HepG2 (cell line): Measurements from ENCODE around the gene SYS1.

Experiments used
- ARNT ChIP-seq: fragments of 450-650 bp; IDR thresholded peaks from 2 replicates; pipeline ENCODE4 v1.6.1; 2017
- CEBPB ChIP-seq: IDR thresholded peaks from 2 replicates; pipeline ENCODE4 v1.6.1; 2011; ENCODE audit warnings: low read depth, low read length, improper control_type of control experiment, borderline replicate concordance
- HMGXB4 ChIP-seq, 2 experiments: sonication (generic) in 1 of 2; formaldehyde crosslinking in 1 of 2; IDR thresholded peaks; 2 replicates each; pipeline versions ENCODE4 v1.4.0 to v1.6.1; 2018 to 2020; ENCODE audit warnings: missing genetic modification reagents in 2 of 2, borderline replicate concordance in 1 of 2, low read depth in 1 of 2, mild to moderate bottlenecking in 1 of 2, missing biosample characterization in 1 of 2
- SPEN ChIP-seq: sonication (generic); formaldehyde crosslinking; IDR thresholded peaks from 2 replicates; pipeline ENCODE4 v1.5.1; 2020; ENCODE audit warnings: low read depth, mild to moderate bottlenecking, missing genetic modification reagents
- STAG1 ChIP-seq: sonication (generic); formaldehyde crosslinking; IDR thresholded peaks from 2 replicates; pipeline ENCODE4 v1.4.0; 2020; ENCODE audit warnings: missing genetic modification reagents
- TARDBP ChIP-seq: sonication (generic); formaldehyde crosslinking; IDR thresholded peaks from 2 replicates; pipeline ENCODE4 v1.8.0; 2022; ENCODE audit warnings: mild to moderate bottlenecking, missing genetic modification reagents
- WIZ ChIP-seq: sonication (generic); formaldehyde crosslinking; IDR thresholded peaks from 2 replicates; pipeline ENCODE4 v1.5.1; 2020; ENCODE audit warnings: mild to moderate bottlenecking, missing genetic modification reagents
- ZNF256 ChIP-seq: sonication (generic); formaldehyde crosslinking; conservative IDR thresholded peaks from 2 replicates; pipeline ENCODE4 v1.4.0; 2020; ENCODE audit warnings: missing genetic modification reagents
- ZNF891 ChIP-seq: sonication (generic); formaldehyde crosslinking; IDR thresholded peaks from 2 replicates; pipeline ENCODE4 v1.5.0; 2020; ENCODE audit warnings: mild to moderate bottlenecking, missing genetic modification reagents

GRCh38 chr20:45346291-45346718, 16.7 kb upstream of the SYS1 start:
- no peak for TF ChIP-seq STAG1 (CRISPR knock-in tag)
- TF ChIP-seq ZNF891 (CRISPR knock-in tag): no peak
- TF ChIP-seq CEBPB: no peak
- no peak for TF ChIP-seq ARNT
- TF ChIP-seq ZNF256: no peak
- TF ChIP-seq HMGXB4 (CRISPR knock-in tag; IDR thresholded peaks at IDR 0.05; ENCODE audit: borderline replicate concordance in 1 of 2, low read depth in 1 of 2): no peak
- no peak for TF ChIP-seq SPEN (CRISPR knock-in tag)
- no peak; the same call in 1 of the 2 replicates for TF ChIP-seq TARDBP (CRISPR knock-in tag)
- no peak for TF ChIP-seq WIZ (CRISPR knock-in tag)
